K562 (cell line): ENCODE data around the gene SND1. TPM values are rescaled to one million over a fixed set of nuclear protein-coding genes. Genes with fewer than 3 reads are reported as not detected.

ENCODE experiments used
- ATAC-seq: fragments of 200-7000 bp; cut with Tn5 transposase; 3 replicates; pipeline ENCODE4 v1.9.1; 2020; ENCODE audit warnings: moderate library complexity
- BruUV-seq: library from RNA; stranded (reverse); fragments of 400-500 nt; replicated peaks from 2 replicates; lab custom pipeline; 2021; lab: Mats Ljungman, UMichigan
- CTCF ChIA-PET: fragments of 300-600 bp; formaldehyde crosslinking; extraction: SDS; loops from one replicate; lab custom pipeline; 2021; ENCODE audit warnings: low intra/inter-chr PET ratio; lab: Yijun Ruan, JAX
- POLR2A ChIA-PET: fragments of 300-600, 350-650 bp; sonication (Branson Sonifier 250); formaldehyde crosslinking; extraction: SDS; loops from one replicate; lab custom pipeline; 2021; ENCODE audit warnings: antibody characterized with exemption, inconsistent platforms; lab: Yijun Ruan, JAX
- DNase-seq, 4 experiments: peaks; one replicate each; pipeline versions ENCODE4 v3.0.0 to v3.0.0-alpha.2; 2011 to 2018; ENCODE audit warnings: low spot score in 3 of 4, mixed read lengths in 3 of 4; ENCODE audit errors: extremely low read depth in 1 of 4
- FAIRE-seq: peaks from 2 replicates; lab custom pipeline; 2011; peaks lifted over from hg19 to GRCh38; lab: Jason Lieb, UNC
- H2AFZ ChIP-seq: 2 replicates; pipeline ENCODE4 v1.6.0; 2011; ENCODE audit warnings: low read depth, low read length, control low read depth, inconsistent platforms
- H3K27ac ChIP-seq: fragments of 200-600 bp; 3 replicates; pipeline ENCODE4 v1.8.0; 2011; ENCODE audit warnings: low read depth, mild to moderate bottlenecking, control low read depth, inconsistent platforms, low read length, moderate library complexity, mixed read lengths; ENCODE audit errors: extremely low read depth
- H3K27me3 ChIP-seq, 2 experiments: fragments of 300-600 bp in 1 of 2; 2 replicates in 1 of 2; 3 replicates in 1 of 2; pipeline versions ENCODE4 v1.6.0 to v1.8.0; 2011; ENCODE audit warnings: inconsistent platforms in 2 of 2, low read length in 2 of 2, mild to moderate bottlenecking in 1 of 2, mixed read lengths in 1 of 2, moderate library complexity in 1 of 2; ENCODE audit not compliant: control insufficient read depth in 2 of 2, insufficient read depth in 2 of 2
- H3K36me3 ChIP-seq: fragments of 300-600 bp; 3 replicates; pipeline ENCODE4 v1.8.0; 2011; ENCODE audit warnings: mild to moderate bottlenecking, low read length, inconsistent platforms; ENCODE audit not compliant: control insufficient read depth, insufficient read depth
- H3K4me1 ChIP-seq, 2 experiments: fragments of 200-600 bp in 1 of 2; replicated peaks in 1 of 2; 2 replicates in 1 of 2; 3 replicates in 1 of 2; pipeline versions ENCODE4 v1.5.1 to v1.8.0; 2011; ENCODE audit warnings: inconsistent platforms in 2 of 2, low read length in 2 of 2, mild to moderate bottlenecking in 1 of 2, mixed read lengths in 1 of 2, moderate library complexity in 1 of 2; ENCODE audit not compliant: control insufficient read depth in 2 of 2, insufficient read depth in 2 of 2
- H3K4me2 ChIP-seq: 2 replicates; pipeline ENCODE4 v1.6.1; 2011; ENCODE audit warnings: low read length, control low read depth, inconsistent platforms, mixed read lengths; ENCODE audit not compliant: insufficient read depth
- H3K4me3 ChIP-seq: fragments of 200-600 bp; sonication (generic), shearing (Covaris generic); 2 replicates; pipeline ENCODE4 v1.5.1; 2016; ENCODE audit warnings: control low read depth, inconsistent platforms
- H3K79me2 ChIP-seq: fragments of 200-600 bp; 3 replicates; pipeline ENCODE4 v1.8.0; 2011; ENCODE audit warnings: low read length, inconsistent platforms; ENCODE audit not compliant: control insufficient read depth, insufficient read depth
- H3K9ac ChIP-seq, 2 experiments: 2 replicates each; pipeline versions ENCODE4 v1.6.0 to v1.6.1; 2011; ENCODE audit warnings: low read depth in 2 of 2, low read length in 2 of 2, control low read depth in 1 of 2, inconsistent platforms in 1 of 2, mild to moderate bottlenecking in 1 of 2, mixed read lengths in 1 of 2; ENCODE audit not compliant: insufficient read depth in 1 of 2
- H3K9me1 ChIP-seq: one replicate; pipeline ENCODE4 v1.6.0; 2011; ENCODE audit warnings: inconsistent platforms, mild to moderate bottlenecking, low read length, moderate library complexity; ENCODE audit not compliant: control insufficient read depth, insufficient read depth
- H3K9me3 ChIP-seq: replicated peaks from 2 replicates; pipeline ENCODE4 v1.5.1; 2011; ENCODE audit warnings: low read depth, low read length, inconsistent platforms; ENCODE audit not compliant: control insufficient read depth, insufficient read depth
- H4K20me1 ChIP-seq: replicated peaks from 2 replicates; pipeline ENCODE4 v1.6.1; 2011; ENCODE audit warnings: low read length, inconsistent platforms, mixed read lengths; ENCODE audit not compliant: control insufficient read depth, insufficient read depth
- ESRRB ChIP-seq: fragments of 250-450 bp; sonication (Bioruptor Pico); IDR thresholded peaks from 2 replicates; pipeline ENCODE4 v1.5.0; 2020; ENCODE audit warnings: mild to moderate bottlenecking, moderate library complexity, borderline replicate concordance
- EZH2 ChIP-seq: IDR thresholded peaks from 2 replicates; pipeline ENCODE4 v1.6.1; 2012; ENCODE audit warnings: low read depth, mild to moderate bottlenecking, inconsistent platforms, low read length, borderline replicate concordance
- FOXM1 ChIP-seq, 2 experiments: fragments of 450-650 bp in 1 of 2; sonication (generic) in 1 of 2; formaldehyde crosslinking in 1 of 2; IDR thresholded peaks; 2 replicates each; pipeline versions ENCODE4 v1.6.1 to v1.9.0; 2017 to 2022; ENCODE audit warnings: low read depth in 2 of 2, mild to moderate bottlenecking in 2 of 2, missing genetic modification reagents in 1 of 2, moderate library complexity in 1 of 2
- GATAD2A ChIP-seq: fragments of 450-650 bp; IDR thresholded peaks from 2 replicates; pipeline ENCODE4 v1.6.1; 2017
- HDGF ChIP-seq: fragments of 450-650 bp; IDR thresholded peaks from 2 replicates; pipeline ENCODE4 v1.6.1; 2016
- KHSRP ChIP-seq: fragments of 450-650 bp; IDR thresholded peaks from 2 replicates; pipeline ENCODE4 v1.6.1; 2017
- MYC ChIP-seq, 2 experiments: fragments of 250-450 bp in 1 of 2; sonication (Bioruptor Pico) in 1 of 2; IDR thresholded peaks; 2 replicates each; pipeline versions ENCODE4 v1.5.1 to v1.6.1; 2012 to 2021; ENCODE audit warnings: low read depth in 2 of 2, borderline replicate concordance in 1 of 2, improper control_type of control experiment in 1 of 2, low read length in 1 of 2, mild to moderate bottlenecking in 1 of 2, moderate library complexity in 1 of 2
- ZNF764 ChIP-seq: fragments of 250-450 bp; sonication (Bioruptor Pico); IDR thresholded peaks from 2 replicates; pipeline ENCODE4 v1.4.0; 2020; ENCODE audit warnings: low read depth, mild to moderate bottlenecking, moderate library complexity
- WGBS: fragments of 100-300 bp; shearing (Covaris generic); methylation state at CpG from one replicate; pipeline ENCODE4 v1.1.6; 2016; ENCODE audit warnings: low coverage, mixed read lengths; ENCODE audit not compliant: insufficient coverage; ENCODE audit errors: missing lambda C conversion rate; 5-methylcytosine and 5-hydroxymethylcytosine counted together
- in situ Hi-C: fragments of 300-500 bp; cut with MboI; formaldehyde crosslinking; loops from 4 replicates; pipeline ENCODE4 v1.15.0; 2018; ENCODE audit warnings: inconsistent platforms, mixed read lengths
- intact Hi-C: fragments of 100-400 bp; cut with micrococcal nuclease; formaldehyde crosslinking; loops from 2 replicates; pipeline ENCODE4 v1.14.2; 2022
- polyA plus RNA-seq, 8 experiments: library from polyadenylated mRNA; depleted of rRNA in 4 of 8; stranded (reverse) in 5 of 8; unstranded in 3 of 8; fragments of >200 nt; fragmentation: Nextera tagmentation in 2 of 8; fragmentation: Illumina TruSeq in 1 of 8; extraction: Ambion mirVana in 2 of 8; extraction: Trizol in 1 of 8; gene quantifications; 2 replicates each; pipeline versions ENCODE4 v1.2.1 to v1.2.3, GENCODE V29; 2011 to 2014; ENCODE audit warnings: inconsistent platforms in 1 of 8, missing spikeins in 1 of 8
- total RNA-seq, 7 experiments: library from RNA; depleted of rRNA in 6 of 7; stranded (reverse); fragments of >200 nt in 6 of 7; fragmentation: Illumina TruSeq in 2 of 7; extraction: Trizol in 2 of 7; gene quantifications; 2 replicates each; pipeline versions ENCODE4 v1.2.1 to v1.2.3, GENCODE V29; 2011 to 2021; ENCODE audit warnings: low replicate concordance in 1 of 7
- TF ChIP-seq, protein P1 (sequence below): fragments of 450-650 bp; formaldehyde crosslinking; IDR thresholded peaks from 2 replicates; pipeline ENCODE4 v1.4.0; 2020; ENCODE audit warnings: mild to moderate bottlenecking, moderate library complexity
- TF ChIP-seq, protein P2 (sequence below), 3 experiments: fragments of 200-800 bp in 1 of 3; fragments of 250-450 bp in 1 of 3; fragments of 450-650 bp in 1 of 3; sonication (Bioruptor Pico) in 1 of 3; sonication (Bioruptor generic) in 1 of 3; formaldehyde crosslinking in 1 of 3; IDR thresholded peaks; 2 replicates each; pipeline versions ENCODE4 v1.6.1 to v1.8.0; 2016 to 2022; ENCODE audit warnings: mild to moderate bottlenecking in 2 of 3, missing genetic modification characterization in 2 of 3, missing compliant biosample characterization in 1 of 3, moderate library complexity in 1 of 3
- TF ChIP-seq, protein P3 (sequence below): fragments of 250-450 bp; sonication (Bioruptor Pico); IDR thresholded peaks from 2 replicates; pipeline ENCODE4 v1.5.0; 2020; ENCODE audit warnings: mild to moderate bottlenecking, borderline replicate concordance

Gene SND1
- total and polyA plus RNA-seq, 9 of the 15 experiments (the other 6 are each of a cell fraction or from before 2014, with no cell fraction given), result 46.5 to 307 (median 191) TPM

DNA sequence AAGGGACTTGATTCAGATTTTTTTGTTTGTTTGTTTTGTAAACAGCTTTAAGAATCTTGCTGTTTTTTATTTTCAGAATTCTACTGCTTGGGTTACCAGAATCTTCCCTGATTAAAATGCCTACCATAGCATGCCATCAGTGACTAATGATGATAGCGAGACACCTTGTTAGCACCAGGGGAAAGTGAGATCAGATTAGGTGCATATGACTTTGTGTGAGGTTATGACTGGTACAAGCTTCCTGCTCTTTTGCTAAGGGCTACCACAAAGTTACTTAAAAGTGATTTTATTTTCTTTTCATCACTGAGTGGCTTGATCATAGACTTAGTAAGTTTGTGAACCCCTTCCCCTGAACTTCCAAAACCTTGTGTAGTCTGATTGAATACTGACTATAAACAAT lies 93.5 kb downstream of the SND1 start (continued):
- TF ChIP-seq, protein P1, sequence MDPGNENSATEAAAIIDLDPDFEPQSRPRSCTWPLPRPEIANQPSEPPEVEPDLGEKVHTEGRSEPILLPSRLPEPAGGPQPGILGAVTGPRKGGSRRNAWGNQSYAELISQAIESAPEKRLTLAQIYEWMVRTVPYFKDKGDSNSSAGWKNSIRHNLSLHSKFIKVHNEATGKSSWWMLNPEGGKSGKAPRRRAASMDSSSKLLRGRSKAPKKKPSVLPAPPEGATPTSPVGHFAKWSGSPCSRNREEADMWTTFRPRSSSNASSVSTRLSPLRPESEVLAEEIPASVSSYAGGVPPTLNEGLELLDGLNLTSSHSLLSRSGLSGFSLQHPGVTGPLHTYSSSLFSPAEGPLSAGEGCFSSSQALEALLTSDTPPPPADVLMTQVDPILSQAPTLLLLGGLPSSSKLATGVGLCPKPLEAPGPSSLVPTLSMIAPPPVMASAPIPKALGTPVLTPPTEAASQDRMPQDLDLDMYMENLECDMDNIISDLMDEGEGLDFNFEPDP, result no peak
- no peak for TF ChIP-seq FOXM1 (IDR thresholded peaks at IDR 0.05; ENCODE audit: low read depth)
- no peak for TF ChIP-seq FOXM1 (CRISPR knock-in tag; IDR thresholded peaks at IDR 0.05; ENCODE audit: low read depth)

DNA sequence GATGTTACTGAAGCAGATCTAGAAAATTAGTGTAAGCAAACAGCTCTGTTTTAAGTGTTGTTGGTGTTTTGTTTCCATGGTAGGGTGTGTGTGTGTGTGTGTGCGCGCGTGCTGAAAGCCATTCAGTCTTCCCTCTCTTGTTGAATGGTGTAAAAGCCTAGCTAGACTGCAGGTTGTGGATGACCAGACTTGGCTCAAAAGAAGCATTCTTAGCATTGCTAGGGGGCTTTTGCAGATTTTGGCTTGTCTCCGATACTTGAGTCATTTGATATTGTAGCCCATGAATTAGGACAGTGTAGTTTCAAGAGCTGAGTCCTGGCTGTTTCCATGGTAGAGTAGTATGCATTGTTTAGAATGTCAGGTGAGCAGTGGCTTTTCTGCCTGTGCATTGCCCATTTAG lies 99.1 kb downstream of the SND1 start:
- H3K36me3 ChIP-seq, result peaks cover 57% of the 10 kb centered on the region
- WGBS, result 99% methylated on average over 4 of the region's 4 CpGs
- no peak overlapping the region for H3K4me3 ChIP-seq
- in situ Hi-C loops (no loop called here), intact Hi-C loops (no loop called here)
- peaks cover 3 to 7% of the 10 kb centered on the region in 2 experiments; a peak in 2 of 5 replicates for H3K4me1 ChIP-seq
- H2AFZ ChIP-seq, result no peak overlapping the region
- ATAC-seq (no peak), DNase-seq (no peak), FAIRE-seq (no peak)
- ChIA-PET POLR2A (interaction anchor here (0.5 to 1.1 kb wide), 3 partner anchors 10 to 81 kb away, joined by 4 to 5 read pairs (median 5); no protein-coding TSS in a partner anchor), CTCF (no interaction called here)
- no TSS peak for BruUV-seq
- no peak overlapping the region for H3K27ac ChIP-seq
- H3K27me3 ChIP-seq, result no peaks in the 10 kb centered on the region
- H4K20me1 ChIP-seq, result peaks cover 39% of the 10 kb centered on the region
- H3K79me2 ChIP-seq, result peaks cover 93% of the 10 kb centered on the region
- no peaks in the 10 kb centered on the region for H3K9me3 ChIP-seq
- no peaks in the 10 kb centered on the region for H3K9me1 ChIP-seq
- no peak overlapping the region for H3K9ac ChIP-seq
- no peak overlapping the region for H3K4me2 ChIP-seq
- TF ChIP-seq HDGF (no peak), ESRRB (CRISPR knock-in tag) (no peak), MYC (IDR thresholded peaks at IDR 0.05; ENCODE audit: low read depth, low read length) (no peak), MYC (CRISPR knock-in tag; IDR thresholded peaks at IDR 0.05; ENCODE audit: borderline replicate concordance, low read depth) (no peak), ZNF764 (CRISPR knock-in tag) (no peak), EZH2 (no peak), KHSRP (no peak), GATAD2A (no peak)
- TF ChIP-seq, protein P2, sequence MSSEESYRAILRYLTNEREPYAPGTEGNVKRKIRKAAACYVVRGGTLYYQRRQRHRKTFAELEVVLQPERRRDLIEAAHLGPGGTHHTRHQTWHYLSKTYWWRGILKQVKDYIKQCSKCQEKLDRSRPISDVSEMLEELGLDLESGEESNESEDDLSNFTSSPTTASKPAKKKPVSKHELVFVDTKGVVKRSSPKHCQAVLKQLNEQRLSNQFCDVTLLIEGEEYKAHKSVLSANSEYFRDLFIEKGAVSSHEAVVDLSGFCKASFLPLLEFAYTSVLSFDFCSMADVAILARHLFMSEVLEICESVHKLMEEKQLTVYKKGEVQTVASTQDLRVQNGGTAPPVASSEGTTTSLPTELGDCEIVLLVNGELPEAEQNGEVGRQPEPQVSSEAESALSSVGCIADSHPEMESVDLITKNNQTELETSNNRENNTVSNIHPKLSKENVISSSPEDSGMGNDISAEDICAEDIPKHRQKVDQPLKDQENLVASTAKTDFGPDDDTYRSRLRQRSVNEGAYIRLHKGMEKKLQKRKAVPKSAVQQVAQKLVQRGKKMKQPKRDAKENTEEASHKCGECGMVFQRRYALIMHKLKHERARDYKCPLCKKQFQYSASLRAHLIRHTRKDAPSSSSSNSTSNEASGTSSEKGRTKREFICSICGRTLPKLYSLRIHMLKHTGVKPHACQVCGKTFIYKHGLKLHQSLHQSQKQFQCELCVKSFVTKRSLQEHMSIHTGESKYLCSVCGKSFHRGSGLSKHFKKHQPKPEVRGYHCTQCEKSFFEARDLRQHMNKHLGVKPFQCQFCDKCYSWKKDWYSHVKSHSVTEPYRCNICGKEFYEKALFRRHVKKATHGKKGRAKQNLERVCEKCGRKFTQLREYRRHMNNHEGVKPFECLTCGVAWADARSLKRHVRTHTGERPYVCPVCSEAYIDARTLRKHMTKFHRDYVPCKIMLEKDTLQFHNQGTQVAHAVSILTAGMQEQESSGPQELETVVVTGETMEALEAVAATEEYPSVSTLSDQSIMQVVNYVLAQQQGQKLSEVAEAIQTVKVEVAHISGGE (CRISPR knock-in tag; IDR thresholded peaks at IDR 0.05), result no peak
- TF ChIP-seq, protein P3, sequence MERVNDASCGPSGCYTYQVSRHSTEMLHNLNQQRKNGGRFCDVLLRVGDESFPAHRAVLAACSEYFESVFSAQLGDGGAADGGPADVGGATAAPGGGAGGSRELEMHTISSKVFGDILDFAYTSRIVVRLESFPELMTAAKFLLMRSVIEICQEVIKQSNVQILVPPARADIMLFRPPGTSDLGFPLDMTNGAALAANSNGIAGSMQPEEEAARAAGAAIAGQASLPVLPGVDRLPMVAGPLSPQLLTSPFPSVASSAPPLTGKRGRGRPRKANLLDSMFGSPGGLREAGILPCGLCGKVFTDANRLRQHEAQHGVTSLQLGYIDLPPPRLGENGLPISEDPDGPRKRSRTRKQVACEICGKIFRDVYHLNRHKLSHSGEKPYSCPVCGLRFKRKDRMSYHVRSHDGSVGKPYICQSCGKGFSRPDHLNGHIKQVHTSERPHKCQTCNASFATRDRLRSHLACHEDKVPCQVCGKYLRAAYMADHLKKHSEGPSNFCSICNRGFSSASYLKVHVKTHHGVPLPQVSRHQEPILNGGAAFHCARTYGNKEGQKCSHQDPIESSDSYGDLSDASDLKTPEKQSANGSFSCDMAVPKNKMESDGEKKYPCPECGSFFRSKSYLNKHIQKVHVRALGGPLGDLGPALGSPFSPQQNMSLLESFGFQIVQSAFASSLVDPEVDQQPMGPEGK (CRISPR knock-in tag), result no peak
